ENCODE data around the gene SUV39H1.

DNA sequence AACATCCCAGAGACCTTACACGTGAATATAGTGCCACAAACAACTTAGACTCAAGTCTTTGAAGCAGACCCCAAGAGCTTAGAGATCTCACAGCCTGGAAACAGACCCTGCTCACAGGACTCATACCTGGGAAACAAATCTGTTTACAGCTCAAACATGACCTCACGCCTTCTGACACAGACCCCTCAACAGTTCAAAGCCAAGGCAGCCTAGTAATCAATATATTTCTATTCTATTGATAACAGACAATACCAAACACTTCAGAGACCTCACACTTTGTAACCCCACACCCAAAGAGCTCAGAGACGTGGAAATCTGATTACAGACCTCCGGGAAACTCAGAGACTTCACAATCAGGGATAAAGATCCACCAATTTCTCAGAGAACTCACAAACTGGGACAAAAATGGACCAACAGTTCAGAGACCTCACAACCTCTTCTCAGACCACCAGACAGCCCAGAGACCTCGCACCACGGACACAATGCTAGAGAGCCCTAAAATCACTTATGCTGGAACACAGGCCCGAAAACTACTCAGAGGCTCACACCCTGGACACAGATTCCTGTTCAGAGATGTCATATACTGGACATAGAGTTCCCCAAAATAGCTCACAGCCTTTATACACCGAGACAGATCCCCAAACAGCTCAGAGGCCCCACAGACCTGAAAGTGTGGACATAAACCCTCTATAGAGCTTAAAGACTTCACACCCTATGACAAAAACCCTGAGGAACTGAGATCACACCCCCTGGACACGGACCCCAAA, 14.8 kb downstream of the SUV39H1 start:
- TF ChIP-seq TAF9B (IDR thresholded peaks at IDR 0.05; ENCODE audit: partially characterized antibody) (no peak), E2F1 (CRISPR knock-in tag; IDR thresholded peaks at IDR 0.05) (no peak)

Data from K562 (cell line).